Neural cell (in vitro differentiated cells): ENCODE data around the gene LPIN1. TPM values are rescaled to one million over a fixed set of nuclear protein-coding genes. Genes with fewer than 3 reads are reported as not detected.

Experiments used
- H2AFZ ChIP-seq: fragments of 200-600, 300-800 bp; sonication (generic), shearing (Covaris generic); 2 replicates; pipeline ENCODE4 v1.6.0; 2014; ENCODE audit warnings: low read depth, mild to moderate bottlenecking, antibody characterized with exemption, low read length, moderate library complexity
- H3F3A ChIP-seq: fragments of 200-600 bp; shearing (Covaris generic); 2 replicates; pipeline ENCODE4 v1.6.1; 2016; ENCODE audit warnings: mild to moderate bottlenecking, moderate library complexity, mixed read lengths, antibody characterized with exemption, low read length; ENCODE audit not compliant: insufficient read depth, poor library complexity, severe bottlenecking
- H3K27ac ChIP-seq: fragments of 200-600, 300-800 bp; sonication (generic), shearing (Covaris generic); 2 replicates; pipeline ENCODE4 v1.5.1; 2014; ENCODE audit warnings: mild to moderate bottlenecking, low read length, moderate library complexity
- H3K27me3 ChIP-seq: fragments of 300-800, 200-600 bp; sonication (generic), shearing (Covaris generic); 2 replicates; pipeline ENCODE4 v1.6.0; 2014; ENCODE audit warnings: mild to moderate bottlenecking, low read depth, low read length, moderate library complexity; ENCODE audit not compliant: insufficient read depth
- H3K36me3 ChIP-seq: fragments of 300-800, 200-600 bp; sonication (generic), shearing (Covaris generic); 2 replicates; pipeline ENCODE4 v1.5.1; 2014; ENCODE audit warnings: mild to moderate bottlenecking, antibody characterized with exemption, low read length, moderate library complexity; ENCODE audit not compliant: insufficient read depth
- H3K4me2 ChIP-seq: fragments of 300-800, 200-600 bp; sonication (generic), shearing (Covaris generic); 2 replicates; pipeline ENCODE4 v1.6.0; 2014; ENCODE audit warnings: mild to moderate bottlenecking, low read length
- H3K4me3 ChIP-seq: fragments of 300-800, 200-600 bp; sonication (generic), shearing (Covaris generic); 2 replicates; pipeline ENCODE4 v1.5.1; 2014; ENCODE audit warnings: mild to moderate bottlenecking, low read length, moderate library complexity
- H3K79me2 ChIP-seq: fragments of 200-600 bp; shearing (Covaris generic); replicated peaks from 2 replicates; pipeline ENCODE4 v1.6.0; 2014; ENCODE audit warnings: mild to moderate bottlenecking, low read length, moderate library complexity; ENCODE audit not compliant: insufficient read depth
- H3K9ac ChIP-seq: fragments of 300-800, 200-600 bp; sonication (generic), shearing (Covaris generic); 2 replicates; pipeline ENCODE4 v1.6.1; 2016; ENCODE audit warnings: mild to moderate bottlenecking, low read length, mixed read lengths
- H3K9me2 ChIP-seq: fragments of 200-600 bp; shearing (Covaris generic); 2 replicates; pipeline ENCODE4 v1.6.1; 2016; ENCODE audit warnings: mild to moderate bottlenecking, low read length, mixed read lengths; ENCODE audit not compliant: insufficient read depth
- H3K9me3 ChIP-seq: fragments of 200-600, 300-800 bp; sonication (generic), shearing (Covaris generic); 2 replicates; pipeline ENCODE4 v1.6.1; 2016; ENCODE audit warnings: mild to moderate bottlenecking, mixed run types, low read length, moderate library complexity, mixed read lengths
- H4K20me1 ChIP-seq: fragments of 200-600 bp; shearing (Covaris generic); 2 replicates; pipeline ENCODE4 v1.6.1; 2016; ENCODE audit warnings: mild to moderate bottlenecking, mixed run types; ENCODE audit not compliant: insufficient read depth
- EP300 ChIP-seq: fragments of 450-650 bp; conservative IDR thresholded peaks from 2 replicates; pipeline ENCODE4 v1.6.1; 2014; ENCODE audit warnings: antibody characterized with exemption, mild to moderate bottlenecking, moderate library complexity; ENCODE audit not compliant: poor library complexity, severe bottlenecking
- EZH2 ChIP-seq: fragments of 200-600, 300-800 bp; shearing (Covaris generic), sonication (generic); IDR thresholded peaks from 2 replicates; pipeline ENCODE4 v1.6.1; 2014; ENCODE audit warnings: antibody characterized with exemption, low read length, borderline replicate concordance, mild to moderate bottlenecking; ENCODE audit not compliant: insufficient read depth, poor library complexity, severe bottlenecking
- MXI1 ChIP-seq: fragments of 450-650 bp; conservative IDR thresholded peaks from 2 replicates; pipeline ENCODE4 v1.6.1; 2014; ENCODE audit warnings: antibody characterized with exemption, mild to moderate bottlenecking; ENCODE audit not compliant: poor library complexity, severe bottlenecking
- POLR2AphosphoS5 ChIP-seq: IDR thresholded peaks from 2 replicates; pipeline ENCODE4 v1.6.1; 2012
- RAD21 ChIP-seq: fragments of 450-650 bp; conservative IDR thresholded peaks from 2 replicates; pipeline ENCODE4 v1.6.1; 2014; ENCODE audit warnings: antibody characterized with exemption, mild to moderate bottlenecking, moderate library complexity
- REST ChIP-seq: IDR thresholded peaks from 2 replicates; pipeline ENCODE4 v1.6.1; 2012; ENCODE audit warnings: borderline replicate concordance
- SMC3 ChIP-seq: fragments of 450-650 bp; conservative IDR thresholded peaks from 2 replicates; pipeline ENCODE4 v1.6.1; 2014; ENCODE audit warnings: antibody characterized with exemption, mild to moderate bottlenecking, moderate library complexity; ENCODE audit not compliant: poor library complexity
- TAF1 ChIP-seq: IDR thresholded peaks from 2 replicates; pipeline ENCODE4 v1.6.1; 2012; ENCODE audit warnings: low read depth
- polyA plus RNA-seq: library from polyadenylated mRNA; depleted of rRNA; stranded (reverse); fragments of >200 nt; gene quantifications from 2 replicates; pipeline ENCODE4 v1.2.3, GENCODE V29; 2014
- TF ChIP-seq, protein P1 (sequence below): fragments of 450-650 bp; IDR thresholded peaks from 2 replicates; pipeline ENCODE4 v1.5.1; 2014; ENCODE audit warnings: antibody characterized with exemption, mild to moderate bottlenecking, moderate library complexity; ENCODE audit not compliant: poor library complexity, severe bottlenecking

LPIN1 gene
- polyA plus RNA-seq, 1 donor from 2014 or later, result 47.5 TPM

DNA sequence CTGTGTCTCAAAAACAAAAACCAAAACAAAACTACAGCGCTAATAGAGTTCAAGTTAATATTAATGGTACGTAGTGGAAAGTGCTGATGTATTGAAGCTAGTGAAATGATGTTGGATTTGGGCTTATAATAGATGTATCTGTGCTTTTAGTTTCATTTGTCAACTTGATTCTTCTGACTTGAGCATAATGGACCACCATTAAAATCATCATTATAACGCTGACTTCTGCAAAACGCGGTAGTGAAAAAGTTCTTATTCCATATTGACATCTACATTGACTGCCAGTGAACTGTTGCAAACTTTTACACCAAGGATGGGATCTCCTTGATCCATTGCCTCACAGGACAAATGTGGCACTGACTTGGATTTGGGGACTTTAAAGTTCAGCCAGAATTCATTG is 85.0 kb downstream of the LPIN1 start:
- no peaks in the 10 kb centered on the region for H3F3A ChIP-seq
- no peak overlapping the region for H2AFZ ChIP-seq
- TF ChIP-seq EP300 (no peak), TAF1 (no peak), RAD21 (no peak), MXI1 (no peak), REST (no peak), SMC3 (no peak), POLR2AphosphoS5 (no peak), EZH2 (no peak)
- TF ChIP-seq, protein P1, sequence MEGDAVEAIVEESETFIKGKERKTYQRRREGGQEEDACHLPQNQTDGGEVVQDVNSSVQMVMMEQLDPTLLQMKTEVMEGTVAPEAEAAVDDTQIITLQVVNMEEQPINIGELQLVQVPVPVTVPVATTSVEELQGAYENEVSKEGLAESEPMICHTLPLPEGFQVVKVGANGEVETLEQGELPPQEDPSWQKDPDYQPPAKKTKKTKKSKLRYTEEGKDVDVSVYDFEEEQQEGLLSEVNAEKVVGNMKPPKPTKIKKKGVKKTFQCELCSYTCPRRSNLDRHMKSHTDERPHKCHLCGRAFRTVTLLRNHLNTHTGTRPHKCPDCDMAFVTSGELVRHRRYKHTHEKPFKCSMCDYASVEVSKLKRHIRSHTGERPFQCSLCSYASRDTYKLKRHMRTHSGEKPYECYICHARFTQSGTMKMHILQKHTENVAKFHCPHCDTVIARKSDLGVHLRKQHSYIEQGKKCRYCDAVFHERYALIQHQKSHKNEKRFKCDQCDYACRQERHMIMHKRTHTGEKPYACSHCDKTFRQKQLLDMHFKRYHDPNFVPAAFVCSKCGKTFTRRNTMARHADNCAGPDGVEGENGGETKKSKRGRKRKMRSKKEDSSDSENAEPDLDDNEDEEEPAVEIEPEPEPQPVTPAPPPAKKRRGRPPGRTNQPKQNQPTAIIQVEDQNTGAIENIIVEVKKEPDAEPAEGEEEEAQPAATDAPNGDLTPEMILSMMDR, result no peak
- H3K27me3 ChIP-seq, result no peaks in the 10 kb centered on the region
- no peaks in the 10 kb centered on the region for H3K79me2 ChIP-seq
- H3K36me3 ChIP-seq, result no peaks in the 10 kb centered on the region
- peaks cover 4% of the 10 kb centered on the region for H3K9me3 ChIP-seq
- H4K20me1 ChIP-seq, result no peaks in the 10 kb centered on the region
- H3K4me3 ChIP-seq, result no peak overlapping the region
- no peaks in the 10 kb centered on the region for H3K9me2 ChIP-seq
- H3K4me2 ChIP-seq, result no peak overlapping the region
- H3K9ac ChIP-seq, result no peak overlapping the region
- H3K27ac ChIP-seq, result no peak overlapping the region

- Histone ChIP-seq H3K27me3 (no peaks in the 10 kb centered on the region), H3K27ac (no peak overlapping the region), H2AFZ (no peak overlapping the region), H3F3A (no peaks in the 10 kb centered on the region), H3K36me3 (no peaks in the 10 kb centered on the region), H3K4me2 (no peak overlapping the region), H3K9me3 (peaks cover 4% of the 10 kb centered on the region), H4K20me1 (no peaks in the 10 kb centered on the region), H3K4me3 (no peak overlapping the region), H3K9ac (no peak overlapping the region), H3K79me2 (no peaks in the 10 kb centered on the region), H3K9me2 (no peaks in the 10 kb centered on the region)
- no peak for TF ChIP-seq REST
- TF ChIP-seq POLR2AphosphoS5, result no peak
Measured at GRCh38 chr2:11832531-11832930, 86.1 kb downstream of the LPIN1 start.
